ENCODE data around the gene CACNA2D2.

Gene CACNA2D2

DNA sequence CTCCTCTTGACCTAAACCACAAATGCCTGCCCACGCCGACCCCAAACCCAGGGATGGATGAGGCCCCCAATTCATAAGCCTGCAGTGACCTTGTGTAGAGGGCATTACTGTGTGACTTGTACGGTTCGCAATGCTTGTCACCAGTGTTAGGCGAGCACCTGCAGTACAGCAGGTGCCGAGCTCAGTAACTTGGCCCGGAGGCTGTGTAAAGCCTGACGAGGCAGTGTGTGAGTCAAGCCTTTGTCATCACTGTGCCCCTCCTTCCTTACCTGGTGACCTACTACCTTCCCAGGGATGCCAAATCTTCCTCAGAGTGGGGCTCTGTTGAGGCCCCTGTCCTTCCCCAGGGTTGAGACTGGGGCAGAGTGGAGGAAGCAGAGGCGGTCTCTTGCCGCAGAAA lies 106.9 kb downstream of the CACNA2D2 start:
- DNase-seq (ENCODE audit: low read depth, low spot score) = no peak
- in situ Hi-C loops (cut with HindIII; ENCODE audit: low sequenced_read_pairs) = no loop called here
- H3K4me3 ChIP-seq (ENCODE audit: low read depth, low read length) = no peak overlapping the region
- TF ChIP-seq, protein P1, sequence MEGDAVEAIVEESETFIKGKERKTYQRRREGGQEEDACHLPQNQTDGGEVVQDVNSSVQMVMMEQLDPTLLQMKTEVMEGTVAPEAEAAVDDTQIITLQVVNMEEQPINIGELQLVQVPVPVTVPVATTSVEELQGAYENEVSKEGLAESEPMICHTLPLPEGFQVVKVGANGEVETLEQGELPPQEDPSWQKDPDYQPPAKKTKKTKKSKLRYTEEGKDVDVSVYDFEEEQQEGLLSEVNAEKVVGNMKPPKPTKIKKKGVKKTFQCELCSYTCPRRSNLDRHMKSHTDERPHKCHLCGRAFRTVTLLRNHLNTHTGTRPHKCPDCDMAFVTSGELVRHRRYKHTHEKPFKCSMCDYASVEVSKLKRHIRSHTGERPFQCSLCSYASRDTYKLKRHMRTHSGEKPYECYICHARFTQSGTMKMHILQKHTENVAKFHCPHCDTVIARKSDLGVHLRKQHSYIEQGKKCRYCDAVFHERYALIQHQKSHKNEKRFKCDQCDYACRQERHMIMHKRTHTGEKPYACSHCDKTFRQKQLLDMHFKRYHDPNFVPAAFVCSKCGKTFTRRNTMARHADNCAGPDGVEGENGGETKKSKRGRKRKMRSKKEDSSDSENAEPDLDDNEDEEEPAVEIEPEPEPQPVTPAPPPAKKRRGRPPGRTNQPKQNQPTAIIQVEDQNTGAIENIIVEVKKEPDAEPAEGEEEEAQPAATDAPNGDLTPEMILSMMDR (IDR thresholded peaks at IDR 0.05; ENCODE audit: low read depth, low read length) = no peak

DNA sequence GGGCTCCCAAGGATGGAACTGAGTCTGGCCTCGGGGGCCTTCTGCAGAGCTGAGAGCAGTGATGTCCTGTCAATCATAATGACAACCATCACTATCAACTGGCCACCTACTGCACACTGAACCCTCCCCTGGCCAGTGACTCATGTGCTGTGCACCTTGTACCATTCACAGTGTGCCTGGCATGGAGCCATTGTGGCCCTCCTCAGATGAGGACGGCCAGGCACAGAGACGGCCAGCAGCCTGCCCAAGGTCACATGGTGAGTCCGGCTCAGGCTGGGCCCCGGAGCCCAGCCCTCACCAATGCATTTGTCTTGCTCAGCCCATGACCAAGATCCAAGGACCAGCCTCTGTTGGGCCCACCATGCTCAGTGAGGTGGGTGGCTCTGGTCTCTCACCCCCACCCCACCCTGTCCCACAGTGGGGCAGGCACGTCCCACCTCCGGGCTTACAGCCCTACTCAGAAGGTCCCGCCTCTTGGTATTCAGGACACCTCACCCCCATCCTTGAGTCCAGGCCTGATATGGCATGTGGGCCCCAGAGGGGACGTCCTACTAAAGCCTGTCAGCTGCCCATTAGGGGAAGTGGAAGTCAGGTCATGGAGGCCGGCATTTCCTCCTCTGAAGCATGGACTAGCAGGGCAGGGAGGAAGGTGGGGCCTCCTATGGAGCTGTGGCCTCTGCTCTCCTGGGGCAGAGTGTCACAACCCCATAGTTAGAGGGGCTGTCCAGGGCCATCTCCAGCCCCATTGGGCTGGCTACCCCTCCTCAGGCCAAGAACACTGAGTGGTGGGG lies 108.2 kb downstream of the CACNA2D2 start:
- in situ Hi-C loops (cut with HindIII; ENCODE audit: low sequenced_read_pairs) = no loop called here
- no peak for DNase-seq (ENCODE audit: low read depth, low spot score)
- TF ChIP-seq, protein P1 (IDR thresholded peaks at IDR 0.05; ENCODE audit: low read depth, low read length) = no peak
- H3K4me3 ChIP-seq (ENCODE audit: low read depth, low read length) = no peak overlapping the region

DNA sequence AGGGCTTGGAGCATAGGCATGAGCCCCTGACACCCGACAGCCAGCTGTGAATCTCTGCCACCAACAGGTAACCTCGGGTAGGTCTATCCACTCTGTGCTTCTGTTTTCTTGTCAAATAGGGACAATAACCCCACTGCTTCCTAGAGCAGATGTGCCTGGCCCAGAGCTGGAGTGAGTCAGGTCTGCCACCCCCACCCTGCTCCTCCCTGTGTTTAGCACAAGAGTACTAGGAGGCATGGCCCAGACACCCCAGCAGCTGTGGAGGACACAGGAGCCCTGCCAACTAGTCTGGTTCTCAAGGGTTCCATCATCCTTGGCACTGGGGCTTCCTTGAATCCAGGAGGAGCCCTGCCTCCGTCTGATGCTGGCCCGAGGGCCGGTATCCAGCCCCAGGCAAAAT lies 110.4 kb downstream of the CACNA2D2 start:
- no peak for DNase-seq (ENCODE audit: low read depth, low spot score)

GRCh38 chr3:50392101-50392715 lies 111.2 kb downstream of the CACNA2D2 start:
- TF ChIP-seq, protein P1 (IDR thresholded peaks at IDR 0.05; ENCODE audit: low read depth, low read length) = no peak
- in situ Hi-C loops (cut with HindIII; ENCODE audit: low sequenced_read_pairs) = no loop called here
- H3K4me3 ChIP-seq (ENCODE audit: low read depth, low read length) = no peak overlapping the region
- DNase-seq (ENCODE audit: low read depth, low spot score) = no peak

More for the DNA sequence above, 110.4 kb downstream of the CACNA2D2 start:
- in situ Hi-C loops (cut with HindIII; ENCODE audit: low sequenced_read_pairs) = no loop called here
- TF ChIP-seq, protein P1 (IDR thresholded peaks at IDR 0.05; ENCODE audit: low read depth, low read length) = no peak
- no peak overlapping the region for H3K4me3 ChIP-seq (ENCODE audit: low read depth, low read length)

GRCh38 chr3:50390508-50391224 lies 112.8 kb downstream of the CACNA2D2 start:
- no peak overlapping the region for H3K4me3 ChIP-seq (ENCODE audit: low read depth, low read length)
- TF ChIP-seq, protein P1 (IDR thresholded peaks at IDR 0.05; ENCODE audit: low read depth, low read length) = no peak
- in situ Hi-C loops (cut with HindIII; ENCODE audit: low sequenced_read_pairs) = no loop called here
- DNase-seq (ENCODE audit: low read depth, low spot score) = no peak

- DNase-seq (ENCODE audit: low read depth, low spot score) = no peak
- no peak overlapping the region for H3K4me3 ChIP-seq (ENCODE audit: low read depth, low read length)
- in situ Hi-C loops (cut with HindIII; ENCODE audit: low sequenced_read_pairs) = no loop called here
- TF ChIP-seq, protein P1 (IDR thresholded peaks at IDR 0.05; ENCODE audit: low read depth, low read length) = no peak
Measured at GRCh38 chr3:50389414-50389767, 114.0 kb downstream of the CACNA2D2 start.

Measured in astrocyte of the spinal cord (primary cell).